Esophagus (tissue), 2 donors: ENCODE results near the gene TIAM1. TPM values are rescaled to one million over a fixed set of nuclear protein-coding genes. Genes with fewer than 3 reads are reported as not detected.

Source experiments
- H3K27ac ChIP-seq, 2 donors: one replicate each; pipeline ENCODE4 v1.5.1; 2013; ENCODE audit warnings: low read depth in 2 of 2, mild to moderate bottlenecking in 2 of 2, inconsistent platforms in 1 of 2, low read length in 1 of 2, moderate library complexity in 1 of 2
- H3K27me3 ChIP-seq, 2 donors: one replicate each; pipeline ENCODE4 v1.6.1; 2013; ENCODE audit warnings: low read length in 2 of 2, control low read depth in 1 of 2, mild to moderate bottlenecking in 1 of 2; ENCODE audit not compliant: insufficient read depth in 2 of 2, control insufficient read depth in 1 of 2
- H3K36me3 ChIP-seq, 2 donors: one replicate each; pipeline ENCODE4 v1.6.1; 2013; ENCODE audit warnings: low read length in 1 of 2; ENCODE audit not compliant: control insufficient read depth in 2 of 2, insufficient read depth in 2 of 2
- H3K4me1 ChIP-seq, 2 donors: one replicate each; pipeline ENCODE4 v1.6.1; 2013; ENCODE audit warnings: low read length in 1 of 2; ENCODE audit not compliant: control insufficient read depth in 2 of 2, insufficient read depth in 2 of 2
- H3K4me3 ChIP-seq, 2 donors: one replicate each; pipeline ENCODE4 v1.5.1; 2013; ENCODE audit warnings: low read length in 2 of 2, mild to moderate bottlenecking in 2 of 2, low read depth in 1 of 2, moderate library complexity in 1 of 2
- H3K9me3 ChIP-seq, 2 donors: one replicate each; pipeline ENCODE4 v1.6.1; 2013; ENCODE audit warnings: mild to moderate bottlenecking in 2 of 2, low read depth in 1 of 2, low read length in 1 of 2, moderate library complexity in 1 of 2; ENCODE audit not compliant: control insufficient read depth in 2 of 2, insufficient read depth in 1 of 2
- WGBS, 2 donors: extraction: QIAGEN DNeasy Blood & Tissue Kit; methylation state at CpG; one replicate each; pipeline ENCODE4 v1.1.7; 2013; 5-methylcytosine and 5-hydroxymethylcytosine counted together
- polyA plus RNA-seq, 2 donors: library from polyadenylated mRNA; stranded (reverse); fragments of 200-250 nt; gene quantifications; one replicate each; pipeline ENCODE4 v1.2.3, GENCODE V29; 2013
- donor health status: healthy with polysubstance abuse.
- donor health status: Bipolar disorder and iron deficiency.

The TIAM1 gene
- polyA plus RNA-seq, 2 donors = 19.5 to 24.3 TPM

- WGBS, 2 donors = 69 to 76% methylated on average over 6 of the region's 6 CpGs
- Histone ChIP-seq H3K4me3 (no peak overlapping the region), H3K9me3 (no peaks in the 10 kb centered on the region), H3K4me1 (no peaks in the 10 kb centered on the region), H3K27me3 (no peaks in the 10 kb centered on the region), H3K27ac (no peak overlapping the region), H3K36me3 (peaks cover 3 to 5% of the 10 kb centered on the region in 2 donors)
These were observed 159.6 kb downstream of the TIAM1 start for GRCh38 chr21:31184459-31184858.

GRCh38 chr21:31182231-31183140 is 161.6 kb downstream of the TIAM1 start:
- Histone ChIP-seq H3K9me3 (no peaks in the 10 kb centered on the region), H3K4me1 (no peaks in the 10 kb centered on the region), H3K27me3 (no peaks in the 10 kb centered on the region), H3K36me3 (peaks cover 3 to 5% of the 10 kb centered on the region in 2 donors), H3K27ac (no peak overlapping the region), H3K4me3 (no peak overlapping the region)
- 82% methylated on average over 24 of the region's 24 CpGs for WGBS, 2 donors

- Histone ChIP-seq H3K4me3 (no peak overlapping the region), H3K27ac (no peak overlapping the region), H3K36me3 (peaks cover 3 to 5% of the 10 kb centered on the region in 2 donors), H3K27me3 (no peaks in the 10 kb centered on the region), H3K9me3 (no peaks in the 10 kb centered on the region), H3K4me1 (no peaks in the 10 kb centered on the region)
- 82 to 87% methylated on average over 12 of the region's 12 CpGs for WGBS, 2 donors
These were observed 162.8 kb downstream of the TIAM1 start for GRCh38 chr21:31181082-31181750.

DNA sequence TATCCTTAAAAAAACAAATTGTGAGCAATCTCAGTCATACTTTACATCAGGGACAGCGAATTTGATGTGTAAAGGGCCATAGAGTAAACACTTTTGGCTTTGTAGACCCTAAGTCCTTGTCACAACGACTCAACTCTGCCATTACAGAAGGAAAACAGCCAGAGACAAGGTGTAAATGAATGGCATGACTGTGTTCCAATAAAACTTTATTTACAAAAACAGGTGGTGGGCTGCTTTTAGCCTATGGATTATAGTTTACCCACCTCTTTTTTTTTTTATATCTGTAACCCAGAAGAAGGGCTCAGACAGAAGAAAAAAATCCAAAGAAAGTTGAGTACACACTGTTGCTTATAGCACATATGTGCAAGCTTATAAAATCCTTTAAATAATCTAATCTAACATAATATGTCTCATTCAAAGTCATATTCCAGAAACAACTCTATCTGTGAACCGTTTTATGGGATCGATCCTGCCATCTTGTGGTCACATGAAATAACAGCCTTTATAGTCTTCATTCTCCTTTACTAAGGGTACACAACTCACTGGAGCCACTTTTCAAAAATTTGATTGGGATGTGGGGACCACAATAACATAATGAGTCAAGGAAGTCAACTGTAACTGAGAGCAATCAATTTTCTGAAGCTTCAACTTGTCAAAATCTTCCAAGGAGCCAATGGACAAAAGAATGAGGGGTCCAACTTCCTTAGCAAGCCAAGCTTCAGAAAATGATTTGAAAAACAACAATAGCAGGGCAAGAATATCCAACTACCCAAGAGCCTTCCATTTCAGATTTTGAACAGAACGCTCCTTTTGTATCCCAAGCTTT is 163.6 kb downstream of the TIAM1 start:
- no peaks in the 10 kb centered on the region for H3K27me3 ChIP-seq
- no peak overlapping the region for H3K27ac ChIP-seq
- 49 to 56% methylated on average over 5 of the region's 5 CpGs for WGBS, 2 donors
- H3K4me1 ChIP-seq = no peaks in the 10 kb centered on the region
- H3K36me3 ChIP-seq = peaks cover 3 to 5% of the 10 kb centered on the region in 2 donors
- H3K4me3 ChIP-seq = no peak overlapping the region
- H3K9me3 ChIP-seq = no peaks in the 10 kb centered on the region

GRCh38 chr21:31176725-31177124 is 167.3 kb downstream of the TIAM1 start:
- no peaks in the 10 kb centered on the region for H3K36me3 ChIP-seq
- peaks cover 0 to 2% of the 10 kb centered on the region in 2 donors for H3K4me1 ChIP-seq
- 84 to 88% methylated on average over 4 of the region's 4 CpGs for WGBS, 2 donors
- H3K9me3 ChIP-seq = no peaks in the 10 kb centered on the region
- no peaks in the 10 kb centered on the region for H3K27me3 ChIP-seq
- H3K4me3 ChIP-seq = no peak overlapping the region
- H3K27ac ChIP-seq = no peak overlapping the region

DNA sequence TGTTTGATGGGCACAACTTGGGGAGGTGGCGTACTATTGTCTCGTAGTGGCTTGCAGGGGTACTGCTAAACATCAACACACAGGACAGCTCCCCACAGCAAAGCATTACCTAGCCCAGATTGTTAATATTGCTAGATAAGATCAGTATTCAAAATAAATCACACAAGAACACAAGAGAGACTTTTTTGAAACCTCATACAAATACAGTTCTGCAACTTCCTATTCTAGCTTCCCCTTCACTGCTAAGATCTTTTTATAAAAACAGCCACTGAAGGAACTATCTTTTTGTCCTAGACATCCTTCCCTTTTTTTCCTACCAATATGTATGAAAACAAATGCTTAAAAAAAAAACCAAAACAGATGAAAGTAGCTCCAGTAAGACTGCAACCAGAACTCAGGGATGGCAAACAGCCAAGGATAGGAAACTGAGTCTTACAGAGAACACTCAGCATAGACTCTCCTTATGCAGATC is 167.9 kb downstream of the TIAM1 start:
- Histone ChIP-seq H3K4me1 (peaks cover 0 to 2% of the 10 kb centered on the region in 2 donors), H3K27me3 (no peaks in the 10 kb centered on the region), H3K4me3 (no peak overlapping the region), H3K9me3 (no peaks in the 10 kb centered on the region), H3K36me3 (no peaks in the 10 kb centered on the region), H3K27ac (peak overlapping the region in 1 of 2 donors; percentile 49)
- WGBS, 2 donors = 73 to 84% methylated on average over 2 of the region's 2 CpGs

GRCh38 chr21:31173881-31174555 is 170.0 kb downstream of the TIAM1 start:
- Histone ChIP-seq H3K4me1 (peaks cover 0 to 2% of the 10 kb centered on the region in 2 donors), H3K4me3 (no peak overlapping the region), H3K27ac (peak overlapping the region in 1 of 2 donors; percentile 1), H3K27me3 (no peaks in the 10 kb centered on the region), H3K36me3 (no peaks in the 10 kb centered on the region), H3K9me3 (no peaks in the 10 kb centered on the region)
- 54 to 56% methylated on average over 25 of the region's 25 CpGs for WGBS, 2 donors

GRCh38 chr21:31172328-31172727 is 171.7 kb downstream of the TIAM1 start:
- Histone ChIP-seq H3K27me3 (no peaks in the 10 kb centered on the region), H3K27ac (no peak overlapping the region), H3K4me1 (peaks cover 0 to 2% of the 10 kb centered on the region in 2 donors), H3K9me3 (no peaks in the 10 kb centered on the region), H3K36me3 (no peaks in the 10 kb centered on the region), H3K4me3 (no peak overlapping the region)
- 68 to 78% methylated on average over 6 of the region's 6 CpGs for WGBS, 2 donors
